GM10266 (cell line): ENCODE measurements around the gene FPR3.
"Not testable (repeated sequence)": the region's sequence is repeated elsewhere in the genome, so short reads cannot be mapped to it uniquely, and the experiment has no call there.

Source experiments
- DNase-seq: peaks from one replicate; pipeline ENCODE4 v3.0.0; 2012; ENCODE audit errors: extremely low spot score
- CTCF ChIP-seq: IDR thresholded peaks from 2 replicates; pipeline ENCODE4 v1.5.1; 2012; ENCODE audit warnings: mild to moderate bottlenecking, low read depth; ENCODE audit not compliant: control insufficient read depth, insufficient read depth; ENCODE audit errors: missing control alignments

FPR3 gene

GRCh38 chr19:51755571-51755970 is 39.4 kb upstream of the FPR3 start:
- no peak for TF ChIP-seq CTCF
- DNase-seq, result no peak

GRCh38 chr19:51760697-51761356 is 34.1 kb upstream of the FPR3 start, which contains the start of gene FPR2:
Gene FPR2, plus strand, starts transcription at chr19:51761180. Its CDS starts 7,479 bp downstream, at chr19:51768659.
- no peak for DNase-seq

GRCh38 chr19:51761696-51762095 is 33.3 kb upstream of the FPR3 start:
- TF ChIP-seq CTCF, result no peak

More at GRCh38 chr19:51760697-51761356, 34.1 kb upstream of the FPR3 start, which contains the start of gene FPR2:
- TF ChIP-seq CTCF, result no peak

GRCh38 chr19:51765086-51765485 is 29.9 kb upstream of the FPR3 start:
- no peak for DNase-seq
- no peak for TF ChIP-seq CTCF

More at GRCh38 chr19:51761696-51762095, 33.3 kb upstream of the FPR3 start:
- DNase-seq, result no peak

- no peak for DNase-seq
- no peak for TF ChIP-seq CTCF
These were observed 28.5 kb upstream of the FPR3 start for GRCh38 chr19:51766461-51766860.

- DNase-seq, result no peak
- no peak for TF ChIP-seq CTCF
These were observed 23.4 kb upstream of the FPR3 start for GRCh38 chr19:51771376-51772130.

- TF ChIP-seq CTCF, result no peak
- DNase-seq, result no peak
These were observed 22.0 kb upstream of the FPR3 start for GRCh38 chr19:51772977-51773376.

- not testable (repeated sequence) for DNase-seq
These were observed 18.4 kb upstream of the FPR3 start for GRCh38 chr19:51776561-51776960.
